HG03565 (cell line): Measurements from ENCODE around the gene RAB4A.
"Not testable (repeated sequence)": the region's sequence is repeated elsewhere in the genome, so short reads cannot be mapped to it uniquely, and the experiment has no call there.

Source experiments
- ATAC-seq: cut with Tn5 transposase; IDR thresholded peaks from one replicate; pipeline ENCODE4 v1.9.1; 2021; ENCODE audit warnings: mild to moderate bottlenecking, moderate library complexity; ENCODE audit not compliant: unreplicated experiment

RAB4A gene

GRCh38 chr1:229271448-229272159 lies 693 bp downstream of the RAB4A start:
- ATAC-seq = peak; percentile 23

- ATAC-seq = no peak
These were observed 1.6 kb downstream of the RAB4A start for GRCh38 chr1:229272164-229273158.

DNA sequence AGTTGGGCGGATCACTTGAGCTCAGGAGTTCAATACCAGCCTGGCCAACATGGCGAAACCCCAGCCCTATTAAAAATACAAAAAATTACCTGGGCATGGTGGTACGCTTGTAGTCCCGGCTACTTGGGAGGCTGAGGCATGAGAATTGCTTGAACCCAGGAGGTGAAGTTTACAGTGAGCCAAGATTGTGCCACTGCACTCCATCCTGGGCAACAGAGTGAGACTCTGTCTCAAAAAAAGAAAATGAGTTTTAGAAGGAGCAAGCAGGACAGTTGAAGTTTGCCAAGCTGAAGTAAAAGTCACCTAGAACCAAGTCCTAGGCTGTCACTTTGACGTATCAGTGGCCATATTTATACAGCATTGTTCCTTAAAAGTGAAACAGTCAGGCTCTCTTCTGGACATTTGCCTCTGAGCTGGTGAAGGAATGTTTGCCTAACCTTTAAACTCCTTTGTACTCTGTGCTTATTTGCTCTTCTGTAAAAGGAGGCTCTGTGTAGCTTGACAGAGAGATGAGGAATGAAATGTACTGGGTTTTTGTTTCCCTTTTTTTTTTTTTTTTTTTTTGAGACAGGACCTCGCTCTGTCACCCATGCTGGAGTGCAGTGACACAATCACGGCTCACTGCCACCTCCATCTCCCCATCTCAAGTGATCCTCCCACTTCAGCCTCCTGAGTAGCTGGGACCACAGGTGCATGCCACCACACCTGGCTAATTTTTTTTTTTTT lies 2.8 kb downstream of the RAB4A start:
- no peak for ATAC-seq

- ATAC-seq = no peak
These were observed 4.1 kb downstream of the RAB4A start for GRCh38 chr1:229275005-229275404.

- ATAC-seq = no peak
These were observed 7.3 kb downstream of the RAB4A start for GRCh38 chr1:229278120-229278741.

DNA sequence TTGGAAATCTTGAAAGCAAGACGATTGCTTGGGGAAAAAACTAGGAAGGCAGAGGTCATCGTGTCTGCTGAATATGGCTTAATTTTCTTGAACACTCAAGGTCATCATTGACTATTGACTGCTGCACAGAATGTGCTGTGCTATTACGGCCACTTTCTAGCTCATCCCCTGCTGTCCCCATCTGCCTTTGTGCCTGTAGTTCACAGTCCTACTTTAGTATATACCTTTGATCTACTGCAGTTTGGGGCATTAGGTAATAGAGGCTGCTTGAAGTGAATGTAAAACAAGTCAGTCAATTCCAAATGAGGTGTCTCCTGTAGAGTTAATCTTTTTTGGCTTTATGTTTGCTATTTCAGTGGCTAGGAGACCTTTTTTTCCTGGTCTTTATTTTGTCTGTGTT lies 8.3 kb downstream of the RAB4A start:
- no peak for ATAC-seq

DNA sequence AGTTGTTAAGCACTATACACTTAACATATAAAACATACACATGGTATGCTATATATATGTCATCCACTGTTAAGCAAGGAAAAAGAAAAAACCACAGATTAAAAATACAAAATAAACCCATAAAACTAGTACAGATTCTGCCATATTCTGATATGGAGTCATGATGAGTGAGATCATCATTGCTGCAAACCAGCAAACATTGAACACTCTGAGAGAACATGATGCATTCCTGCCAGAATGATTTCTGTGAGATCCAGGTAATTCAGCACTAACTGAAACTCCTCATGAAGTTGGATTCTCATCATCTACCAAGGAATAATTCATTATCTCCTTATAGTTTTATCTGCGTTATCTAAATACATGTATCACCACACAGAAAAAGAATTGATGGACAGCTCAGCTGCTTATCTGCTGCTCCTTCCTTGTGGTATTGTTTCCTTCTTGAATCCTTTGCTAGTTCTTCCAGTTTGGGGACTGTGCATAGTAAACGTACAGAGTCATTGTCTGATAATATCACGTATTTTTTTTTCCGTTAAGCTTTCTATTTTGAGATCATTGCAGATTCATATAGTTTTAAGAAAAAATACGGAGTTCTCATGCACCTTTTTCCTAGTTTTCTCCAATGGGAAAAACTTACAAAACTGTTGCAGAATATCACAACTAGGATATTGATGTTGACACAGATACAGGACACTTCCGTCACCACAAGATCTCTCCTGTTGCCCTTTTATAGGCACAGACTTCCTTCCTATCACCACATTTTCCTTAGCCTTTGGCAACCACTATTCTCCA lies 9.3 kb downstream of the RAB4A start:
- no peak for ATAC-seq

DNA sequence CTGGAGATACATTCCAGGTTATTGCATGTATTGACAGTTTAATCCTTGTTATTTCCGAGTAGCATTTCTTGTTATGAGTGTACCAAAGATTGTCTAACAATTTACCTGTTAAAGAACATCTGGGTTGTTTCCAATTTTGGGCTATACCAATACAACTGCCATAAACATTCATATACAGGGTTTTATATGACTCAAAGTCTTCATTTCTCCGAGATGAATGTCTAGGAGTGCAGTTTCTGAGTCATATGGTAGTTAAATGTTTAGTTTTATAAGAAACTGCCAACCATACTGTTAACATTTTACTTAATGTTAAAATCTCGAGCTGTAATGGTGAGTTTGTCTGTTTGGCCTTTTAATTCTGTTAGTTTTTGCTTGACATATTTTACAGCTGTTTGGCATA lies 10.0 kb downstream of the RAB4A start:
- no peak for ATAC-seq

- ATAC-seq = no peak
These were observed 10.5 kb downstream of the RAB4A start for GRCh38 chr1:229281339-229281926.

DNA sequence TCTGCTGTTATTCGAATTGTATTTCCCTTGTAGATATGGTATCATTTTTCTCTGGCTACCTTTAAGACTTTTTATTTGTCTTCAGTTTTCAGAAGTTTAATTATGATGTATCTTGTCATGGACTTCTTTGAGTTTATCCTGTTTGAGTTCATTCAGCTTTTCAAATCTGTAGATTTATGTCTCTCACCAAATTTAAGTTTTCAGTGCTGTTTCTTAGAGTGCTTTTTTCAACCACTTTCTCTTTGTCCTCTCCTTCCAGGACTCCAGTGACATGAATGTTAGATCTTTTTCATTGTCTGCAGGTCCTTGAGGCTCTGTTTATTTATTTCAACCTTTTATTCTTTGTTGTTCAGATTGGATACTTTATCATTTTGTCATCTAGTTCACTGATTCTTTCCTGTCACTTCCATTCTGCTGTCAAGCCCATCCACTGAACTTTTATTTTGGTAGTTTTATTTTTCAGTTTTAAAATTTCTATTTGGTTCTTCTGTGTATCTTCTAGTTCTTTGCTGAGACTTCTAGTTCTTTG lies 11.4 kb downstream of the RAB4A start:
- no peak for ATAC-seq

DNA sequence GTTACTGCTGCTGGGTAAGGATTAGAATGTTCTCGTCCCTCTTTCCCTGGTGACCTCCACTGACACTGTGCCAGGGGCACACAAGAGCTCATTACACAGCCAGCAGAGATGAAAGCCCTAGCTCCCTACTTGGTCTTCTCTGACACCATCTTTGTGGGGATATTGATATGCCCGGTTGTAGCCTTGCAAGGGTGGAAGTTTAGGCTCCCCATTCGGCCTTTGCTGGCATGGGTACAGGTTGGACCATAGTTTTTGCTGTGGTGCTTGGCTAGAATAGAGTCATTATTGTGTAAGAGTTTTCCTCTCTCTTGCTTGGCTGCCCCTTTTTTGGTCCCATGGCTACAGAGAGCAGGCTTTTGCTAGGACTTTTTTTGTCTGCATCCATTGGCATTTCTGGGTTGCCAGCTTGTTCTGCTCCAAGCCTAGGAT lies 12.3 kb downstream of the RAB4A start:
- no peak for ATAC-seq

DNA sequence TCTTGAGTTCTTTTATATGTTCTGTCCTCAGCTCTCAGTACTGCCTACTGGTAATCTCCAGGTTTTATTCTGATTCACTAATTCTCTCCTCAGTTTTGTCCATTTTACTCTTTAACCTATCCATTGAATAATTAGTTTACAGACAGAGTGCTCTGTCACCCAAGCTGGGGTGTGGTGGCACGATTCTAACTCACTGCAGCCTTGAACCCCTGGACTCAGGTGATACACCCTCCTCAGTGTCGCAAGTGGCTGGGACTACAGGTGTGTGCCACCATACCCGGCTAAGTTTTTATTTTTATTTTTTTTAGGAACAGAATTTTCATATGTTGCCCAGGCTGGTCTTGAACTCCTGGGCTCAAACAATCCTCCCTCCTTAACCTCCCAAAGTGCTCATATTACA lies 14.0 kb downstream of the RAB4A start:
- ATAC-seq = no peak

GRCh38 chr1:229285440-229285839 lies 14.5 kb downstream of the RAB4A start:
- no peak for ATAC-seq

DNA sequence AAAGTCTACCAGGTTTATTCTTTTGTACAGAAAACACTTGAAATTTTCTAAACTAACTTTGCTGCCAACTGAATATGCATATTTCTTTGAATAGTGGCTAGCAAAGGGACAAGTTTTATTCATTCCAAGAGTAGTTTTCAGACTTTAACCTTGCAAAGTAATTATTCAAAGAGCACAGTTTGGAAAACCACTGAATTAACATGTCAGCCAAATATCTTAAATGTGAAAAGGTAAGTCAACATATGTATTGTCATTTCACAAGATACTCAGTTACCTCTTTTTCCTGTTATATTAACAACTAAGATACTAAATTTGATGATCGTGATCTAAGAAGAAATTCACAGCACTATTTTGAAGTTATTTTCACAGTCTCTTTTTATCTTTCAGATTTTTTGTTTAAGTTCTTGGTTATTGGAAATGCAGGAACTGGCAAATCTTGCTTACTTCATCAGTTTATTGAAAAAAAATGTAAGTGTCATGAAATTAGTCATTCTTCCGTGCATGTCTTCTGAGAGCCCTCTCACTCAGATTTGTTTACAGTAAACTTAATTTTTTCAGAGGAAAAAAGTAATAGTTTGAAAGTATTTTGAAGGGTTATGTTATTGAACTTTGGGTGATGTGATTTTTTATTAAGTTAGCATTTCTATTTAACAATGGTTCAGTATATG lies 15.3 kb downstream of the RAB4A start:
- no peak for ATAC-seq

DNA sequence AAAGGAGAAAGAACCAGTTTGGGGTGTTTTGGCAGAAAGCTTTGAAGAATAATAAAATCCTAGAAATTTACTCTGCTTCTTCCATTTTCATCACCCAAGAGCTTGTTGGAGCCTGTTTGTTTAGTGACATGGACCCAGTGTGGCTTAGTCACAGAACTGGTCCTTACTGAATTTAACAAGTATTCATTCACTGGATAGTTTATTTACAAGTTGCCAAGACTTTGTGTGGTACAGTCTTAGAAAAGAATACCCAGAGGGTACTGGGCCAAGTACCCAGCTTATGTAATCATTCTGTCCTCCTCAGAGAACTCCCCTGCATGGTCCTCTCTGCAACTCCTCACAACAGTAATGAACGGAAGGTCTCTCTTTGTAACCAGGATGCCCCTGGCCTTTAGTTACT lies 16.4 kb downstream of the RAB4A start:
- ATAC-seq = no peak

DNA sequence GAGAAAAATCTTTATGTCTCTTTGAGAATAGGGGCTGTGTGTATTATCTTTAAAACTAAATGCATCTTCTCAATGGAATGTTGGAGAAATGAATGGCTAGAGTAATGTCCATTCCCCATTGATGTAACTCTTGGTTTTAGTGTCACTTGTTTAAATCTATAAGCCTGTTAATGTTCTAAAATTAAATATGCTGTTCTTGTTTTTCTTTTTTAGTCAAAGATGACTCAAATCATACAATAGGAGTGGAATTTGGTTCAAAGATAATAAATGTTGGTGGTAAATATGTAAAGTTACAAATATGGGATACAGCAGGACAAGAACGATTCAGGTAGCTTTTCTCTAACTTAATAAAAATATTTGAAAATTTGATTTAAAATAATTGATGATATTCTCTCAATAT lies 17.6 kb downstream of the RAB4A start:
- ATAC-seq = no peak

DNA sequence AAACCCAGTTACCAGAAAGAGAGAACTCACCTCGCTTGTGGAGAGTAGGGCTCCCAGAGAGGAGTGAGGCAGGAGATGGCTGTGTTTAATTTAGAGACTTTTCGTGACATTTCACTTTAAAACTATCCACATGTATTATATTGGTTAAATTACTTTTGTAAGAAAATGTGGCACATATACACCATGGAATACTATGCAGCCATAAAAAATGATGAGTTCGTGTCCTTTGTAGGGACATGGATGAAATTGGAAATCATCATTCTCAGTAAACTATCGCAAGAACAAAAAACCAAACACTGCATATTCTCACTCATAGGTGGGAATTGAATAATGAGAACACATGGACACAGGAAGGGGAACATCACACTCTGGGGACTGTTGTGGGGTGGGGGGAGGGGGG lies 20.8 kb downstream of the RAB4A start:
- not testable (repeated sequence) for ATAC-seq

DNA sequence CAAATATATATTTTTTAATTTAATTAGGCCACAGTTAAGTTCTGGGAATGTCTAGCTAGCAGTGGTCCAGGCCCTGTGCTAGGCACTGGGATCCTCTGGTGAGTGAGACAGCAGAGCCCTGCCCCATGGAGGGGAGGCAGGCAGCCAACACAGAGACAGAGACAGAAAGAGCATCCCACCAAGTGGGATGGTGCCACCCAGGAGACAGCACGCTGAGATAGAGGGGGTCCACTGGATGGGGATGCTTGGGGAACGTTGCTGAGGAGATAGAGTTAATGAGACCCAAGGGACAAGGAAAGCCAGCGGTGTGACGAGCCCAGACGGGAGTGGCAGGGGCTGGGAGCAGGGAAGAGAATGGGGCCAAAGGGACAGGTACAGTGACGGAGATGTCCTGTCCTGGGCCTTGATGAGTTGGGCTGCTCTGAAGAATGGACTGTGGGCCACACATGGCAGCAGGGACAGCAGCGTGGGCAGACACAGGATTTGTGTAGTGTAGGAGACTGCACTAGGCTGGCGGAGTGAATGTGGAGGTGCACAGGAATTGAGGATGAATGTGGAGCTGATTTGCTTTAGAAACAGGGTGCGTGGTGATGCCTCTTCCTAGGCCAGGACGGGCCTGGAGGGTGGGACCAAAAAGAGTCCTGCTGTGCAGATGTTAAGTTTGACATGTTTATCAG lies 22.8 kb downstream of the RAB4A start:
- no peak for ATAC-seq
